Astrocyte of the cerebellum (primary cell): Measurements from ENCODE around the gene CPEB4.

Source experiments
- DNase-seq: peaks from one replicate; pipeline ENCODE4 v3.0.0-alpha.2; 2011; ENCODE audit warnings: low read depth
- H3K4me3 ChIP-seq: 2 replicates; pipeline ENCODE4 v1.5.1; 2011; ENCODE audit warnings: mild to moderate bottlenecking, low read depth, low read length, moderate library complexity
- CTCF ChIP-seq: IDR thresholded peaks from 2 replicates; pipeline ENCODE4 v1.5.1; 2012; ENCODE audit warnings: low read length, low read depth, moderate library complexity, mild to moderate bottlenecking; ENCODE audit errors: missing control alignments
- in situ Hi-C: cut with HindIII; loops from 2 replicates; pipeline ENCODE4 v1.10.0; 2017; ENCODE audit warnings: low sequenced_read_pairs

The CPEB4 gene

GRCh38 chr5:173875189-173875588 lies 13.0 kb upstream of the CPEB4 start:
- no peak overlapping the region for H3K4me3 ChIP-seq
- DNase-seq, result no peak
- TF ChIP-seq CTCF, result no peak
- in situ Hi-C loops, result no loop called here

- no peak for DNase-seq
- in situ Hi-C loops, result no loop called here
- no peak for TF ChIP-seq CTCF
- no peak overlapping the region for H3K4me3 ChIP-seq
These were observed 9.8 kb upstream of the CPEB4 start for GRCh38 chr5:173878224-173878967.

DNA sequence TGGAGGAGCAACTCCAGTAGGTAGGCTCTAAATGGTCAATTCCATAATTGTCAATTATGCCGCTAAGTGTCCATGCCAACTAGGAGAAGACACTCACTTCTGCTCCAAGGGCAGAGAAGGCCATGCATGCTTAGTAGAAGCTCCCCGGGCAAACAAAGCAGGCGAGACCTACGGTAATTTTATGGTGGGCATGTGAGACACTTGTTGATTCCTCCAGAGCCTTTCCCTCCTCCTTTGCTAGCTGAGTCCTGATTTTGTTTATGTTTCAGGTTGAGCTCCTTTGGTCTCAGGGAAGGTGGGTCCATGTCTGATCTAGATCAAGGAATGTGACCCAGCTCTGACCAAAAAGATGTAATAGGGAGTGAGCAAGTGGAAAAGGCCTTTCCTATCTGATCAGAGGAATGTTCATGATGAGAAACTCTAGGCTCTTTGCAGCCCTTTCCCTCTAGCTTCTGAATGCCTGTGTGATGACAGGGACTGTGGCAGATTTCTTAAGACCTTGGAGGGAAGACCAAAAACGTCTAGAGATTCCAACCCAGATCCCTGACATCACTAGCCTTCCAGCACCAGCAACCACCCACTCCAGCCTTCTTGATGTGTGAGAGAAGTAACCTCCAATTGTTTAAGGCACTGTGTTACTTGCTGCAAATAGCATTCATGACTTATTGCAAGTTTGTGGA lies 7.7 kb upstream of the CPEB4 start:
- no peak for TF ChIP-seq CTCF
- no peak overlapping the region for H3K4me3 ChIP-seq
- in situ Hi-C loops, result no loop called here
- DNase-seq, result no peak

- in situ Hi-C loops, result no loop called here
- H3K4me3 ChIP-seq, result no peak overlapping the region
- DNase-seq, result no peak
- no peak for TF ChIP-seq CTCF
These were observed 6.2 kb upstream of the CPEB4 start for GRCh38 chr5:173881811-173882575.

DNA sequence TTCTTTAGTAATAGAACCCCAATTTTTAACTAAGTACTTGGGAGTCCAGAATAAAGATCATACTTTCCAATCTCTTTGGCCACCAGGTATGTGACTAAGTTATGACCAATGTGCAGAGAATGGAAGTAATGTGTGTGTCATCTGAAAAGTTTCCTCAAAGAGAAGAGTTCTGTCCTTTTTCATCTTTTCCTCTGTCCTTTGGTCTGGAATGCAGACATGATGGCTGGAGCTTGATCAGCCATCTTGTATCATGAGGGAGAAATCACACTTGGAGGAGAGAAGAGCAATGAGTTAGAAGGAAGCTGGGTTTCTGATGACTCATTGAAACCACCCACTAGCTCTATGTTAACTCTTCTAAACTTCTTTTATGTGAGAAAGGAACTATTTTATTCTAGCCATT lies 5.5 kb upstream of the CPEB4 start:
- no peak for TF ChIP-seq CTCF
- DNase-seq, result no peak
- in situ Hi-C loops, result no loop called here
- H3K4me3 ChIP-seq, result no peak overlapping the region

DNA sequence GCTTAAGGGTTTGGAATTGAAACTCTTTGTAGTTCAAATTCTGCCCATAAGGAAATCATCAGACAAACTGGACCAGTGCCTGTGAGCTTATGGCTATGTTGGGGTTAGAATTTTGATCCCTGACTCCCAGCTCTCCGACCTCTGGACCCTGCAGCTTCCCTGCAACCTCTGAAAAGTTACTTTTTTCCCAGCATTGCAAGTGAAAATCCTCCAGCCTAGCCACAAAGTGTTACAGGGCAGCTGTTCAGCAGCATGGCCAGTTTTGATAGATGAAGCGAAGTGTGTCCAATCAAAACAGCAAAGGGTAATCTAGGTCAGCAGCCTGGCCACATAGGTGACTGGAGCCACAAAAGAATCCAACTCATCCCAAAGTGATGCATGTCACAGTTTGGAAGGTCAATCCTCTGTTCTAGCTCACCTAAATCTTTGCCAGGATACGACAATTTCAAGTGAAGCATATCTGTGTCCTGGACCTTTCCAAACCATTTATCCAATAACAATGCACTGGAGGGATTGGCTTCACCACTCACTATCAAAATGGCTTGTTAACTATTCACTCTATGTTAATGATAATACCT lies 4.7 kb upstream of the CPEB4 start:
- TF ChIP-seq CTCF, result no peak
- no peak overlapping the region for H3K4me3 ChIP-seq
- in situ Hi-C loops, result no loop called here
- DNase-seq, result no peak
